Peyer's patch (tissue), 4 donors: ENCODE results near the gene ARMC3.

ENCODE experiments used
- CTCF ChIP-seq, 6 experiments: fragments of 450-650 bp in 4 of 6; fragments of 200-600 bp in 2 of 6; sonication (generic) in 1 of 6; IDR thresholded peaks; one replicate each; pipeline ENCODE4 v1.5.1; 2017 to 2019; ENCODE audit warnings: antibody characterized with exemption in 6 of 6, mild to moderate bottlenecking in 3 of 6, moderate library complexity in 1 of 6
- POLR2A ChIP-seq, 2 donors: fragments of 450-650 bp; IDR thresholded peaks; one replicate each; pipeline ENCODE4 v1.5.1; 2017; ENCODE audit warnings: antibody characterized with exemption in 2 of 2, mild to moderate bottlenecking in 2 of 2, moderate library complexity in 2 of 2

- TF ChIP-seq CTCF (IDR thresholded peaks at IDR 0.05) (no peak), POLR2A (IDR thresholded peaks at IDR 0.05) (no peak)
These were observed 6.9 kb downstream of the ARMC3 start for GRCh38 chr10:22934726-22935125.
